HEK293T (cell line): Measurements from ENCODE around the gene RSU1.

ENCODE experiments used
- CTCF ChIA-PET: fragments of 350-600 bp; formaldehyde crosslinking; extraction: SDS; loops from one replicate; lab custom pipeline; 2021; ENCODE audit warnings: antibody characterized with exemption, inconsistent platforms; lab: Yijun Ruan, JAX
- POLR2A ChIA-PET: fragments of 350-600 bp; formaldehyde crosslinking; extraction: SDS; loops from one replicate; lab custom pipeline; 2020; ENCODE audit warnings: antibody characterized with exemption, inconsistent platforms; lab: Yijun Ruan, JAX
- DNase-seq: peaks from one replicate; pipeline ENCODE4 v3.0.0; 2012; ENCODE audit warnings: mixed read lengths; ENCODE audit errors: extremely low spot score
- ARNT ChIP-seq: fragments of 450-650 bp; IDR thresholded peaks from 2 replicates; pipeline ENCODE4 v1.6.1; 2017; ENCODE audit warnings: mild to moderate bottlenecking
- BHLHE40 ChIP-seq: fragments of 450-650 bp; IDR thresholded peaks from 2 replicates; pipeline ENCODE4 v1.6.1; 2016; ENCODE audit warnings: mild to moderate bottlenecking, moderate library complexity, borderline replicate concordance
- CTBP1 ChIP-seq: fragments of 450-650 bp; IDR thresholded peaks from 2 replicates; pipeline ENCODE4 v1.6.1; 2016; ENCODE audit warnings: borderline replicate concordance
- ELF4 ChIP-seq: fragments of 450-650 bp; IDR thresholded peaks from 2 replicates; pipeline ENCODE4 v1.6.1; 2017; ENCODE audit warnings: antibody characterized with exemption
- FOXA1 ChIP-seq: fragments of 450-650 bp; IDR thresholded peaks from 2 replicates; pipeline ENCODE4 v1.6.1; 2016; ENCODE audit warnings: mild to moderate bottlenecking
- FOXK2 ChIP-seq: fragments of 450-650 bp; IDR thresholded peaks from 2 replicates; pipeline ENCODE4 v1.6.1; 2016; ENCODE audit warnings: mild to moderate bottlenecking
- FOXM1 ChIP-seq: fragments of 450-650 bp; IDR thresholded peaks from 2 replicates; pipeline ENCODE4 v1.6.1; 2017; ENCODE audit warnings: mild to moderate bottlenecking, borderline replicate concordance
- HDGF ChIP-seq: fragments of 450-650 bp; IDR thresholded peaks from 2 replicates; pipeline ENCODE4 v1.6.1; 2017; ENCODE audit warnings: antibody characterized with exemption, borderline replicate concordance
- L3MBTL2 ChIP-seq: fragments of 450-650 bp; conservative IDR thresholded peaks from 2 replicates; pipeline ENCODE4 v1.6.1; 2016; ENCODE audit warnings: mild to moderate bottlenecking
- LEF1 ChIP-seq: fragments of 450-650 bp; IDR thresholded peaks from 2 replicates; pipeline ENCODE4 v1.6.1; 2017; ENCODE audit warnings: mild to moderate bottlenecking, borderline replicate concordance
- NFRKB ChIP-seq: fragments of 450-650 bp; IDR thresholded peaks from 2 replicates; pipeline ENCODE4 v1.6.1; 2016; ENCODE audit warnings: mild to moderate bottlenecking, moderate library complexity
- SP1 ChIP-seq: fragments of 450-650 bp; IDR thresholded peaks from 2 replicates; pipeline ENCODE4 v1.6.1; 2017
- SUZ12 ChIP-seq: fragments of 450-650 bp; IDR thresholded peaks from 2 replicates; pipeline ENCODE4 v1.6.1; 2016; ENCODE audit warnings: mild to moderate bottlenecking
- TARDBP ChIP-seq: fragments of 450-650 bp; IDR thresholded peaks from 2 replicates; pipeline ENCODE4 v1.6.1; 2016
- ZNF384 ChIP-seq: fragments of 450-650 bp; IDR thresholded peaks from 2 replicates; pipeline ENCODE4 v1.6.1; 2016
- TF ChIP-seq, protein P1 (sequence below): fragments of 450-650 bp; IDR thresholded peaks from 2 replicates; pipeline ENCODE4 v1.6.1; 2016

Gene RSU1

DNA sequence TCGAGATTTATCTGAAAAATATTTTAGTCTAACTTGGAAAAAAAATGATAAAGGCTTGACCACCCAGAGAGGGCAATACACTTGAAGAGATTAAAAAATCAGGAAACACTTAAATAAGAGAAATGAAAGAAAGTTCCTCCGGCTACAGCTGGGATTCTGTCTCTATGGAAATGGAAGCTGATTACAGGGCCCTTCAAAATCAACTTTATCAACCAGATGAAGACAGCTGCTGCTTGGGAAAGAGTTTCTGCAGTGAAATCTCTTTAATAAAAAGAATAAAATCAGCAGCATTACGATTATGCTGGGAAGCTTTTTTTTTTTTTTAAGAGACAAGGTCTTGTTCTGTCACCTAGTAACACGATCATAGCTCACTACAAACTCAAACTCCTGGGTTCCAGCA lies 4.5 kb downstream of the RSU1 start:
- no peak for TF ChIP-seq NFRKB
- TF ChIP-seq ZNF384, result no peak
- no peak for TF ChIP-seq BHLHE40
- no peak for TF ChIP-seq TARDBP
- TF ChIP-seq FOXK2, result no peak
- no peak for TF ChIP-seq SUZ12
- TF ChIP-seq LEF1, result no peak
- no peak for TF ChIP-seq FOXA1
- TF ChIP-seq HDGF, result no peak
- no peak for TF ChIP-seq CTBP1
- TF ChIP-seq ELF4, result no peak
- TF ChIP-seq SP1, result no peak
- no peak for TF ChIP-seq ARNT
- TF ChIP-seq, protein P1, sequence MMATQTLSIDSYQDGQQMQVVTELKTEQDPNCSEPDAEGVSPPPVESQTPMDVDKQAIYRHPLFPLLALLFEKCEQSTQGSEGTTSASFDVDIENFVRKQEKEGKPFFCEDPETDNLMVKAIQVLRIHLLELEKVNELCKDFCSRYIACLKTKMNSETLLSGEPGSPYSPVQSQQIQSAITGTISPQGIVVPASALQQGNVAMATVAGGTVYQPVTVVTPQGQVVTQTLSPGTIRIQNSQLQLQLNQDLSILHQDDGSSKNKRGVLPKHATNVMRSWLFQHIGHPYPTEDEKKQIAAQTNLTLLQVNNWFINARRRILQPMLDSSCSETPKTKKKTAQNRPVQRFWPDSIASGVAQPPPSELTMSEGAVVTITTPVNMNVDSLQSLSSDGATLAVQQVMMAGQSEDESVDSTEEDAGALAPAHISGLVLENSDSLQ, result no peak
- POLR2A ChIA-PET, result no interaction called here
- CTCF ChIA-PET, result interaction anchor here (0.6 to 0.7 kb wide), 2 partner anchors 131 to 910 kb away, joined by 3 to 4 read pairs; no protein-coding TSS in a partner anchor
- no peak for DNase-seq

DNA sequence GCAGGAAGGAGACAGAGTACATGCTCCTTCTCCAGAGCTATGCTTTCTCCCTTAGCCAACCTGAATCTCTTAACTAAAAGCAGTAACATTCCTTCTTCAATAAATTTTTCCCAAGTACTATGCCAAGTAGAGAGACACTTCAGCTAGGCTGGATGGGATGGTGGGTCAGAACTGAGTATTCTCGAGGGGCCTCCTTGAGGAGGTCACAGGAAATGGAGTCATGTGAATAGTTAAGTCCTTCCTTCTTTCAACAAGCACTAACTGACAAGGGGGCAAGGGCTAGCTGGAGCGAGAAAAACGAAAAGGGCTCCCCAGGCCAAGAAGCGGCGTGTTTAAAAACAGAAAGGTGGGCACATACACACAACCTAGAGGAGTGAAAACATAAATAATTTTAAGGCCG lies 5.5 kb downstream of the RSU1 start:
- CTCF ChIA-PET, result no interaction called here

DNA sequence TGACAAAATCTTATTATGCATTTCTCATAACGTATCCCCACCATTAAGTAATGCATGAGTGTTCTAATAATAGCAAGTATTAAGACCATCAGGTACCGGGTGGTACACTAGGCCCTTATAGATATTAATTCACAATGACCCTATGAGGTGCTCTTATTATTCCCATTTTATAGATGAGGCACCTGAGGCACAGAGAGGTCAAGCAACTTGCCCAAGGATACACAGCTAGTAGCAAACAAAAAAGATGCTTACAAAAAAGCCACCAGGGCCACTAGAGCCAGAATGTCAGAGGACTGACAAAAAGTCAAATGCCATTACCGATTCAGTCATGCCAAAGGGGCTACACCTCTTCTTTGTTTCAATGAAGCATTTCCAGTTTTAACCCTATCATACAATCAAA lies 5.9 kb downstream of the RSU1 start:
- TF ChIP-seq ZNF384, result no peak
- no peak for TF ChIP-seq BHLHE40
- no peak for TF ChIP-seq TARDBP
- TF ChIP-seq ELF4, result no peak
- no peak for TF ChIP-seq ARNT
- TF ChIP-seq LEF1, result no peak
- no peak for TF ChIP-seq FOXK2
- TF ChIP-seq SUZ12, result no peak
- TF ChIP-seq FOXM1, result no peak
- no peak for TF ChIP-seq HDGF
- no peak for TF ChIP-seq L3MBTL2
- no peak for TF ChIP-seq FOXA1
- no peak for TF ChIP-seq NFRKB
- TF ChIP-seq, protein P1, result no peak
- no peak for TF ChIP-seq CTBP1
- TF ChIP-seq SP1, result no peak
- no peak for DNase-seq
- CTCF ChIA-PET, result no interaction called here
- POLR2A ChIA-PET, result no interaction called here

More for the DNA sequence above, 5.5 kb downstream of the RSU1 start:
- POLR2A ChIA-PET, result no interaction called here
- DNase-seq, result no peak
- TF ChIP-seq LEF1 (no peak), CTBP1 (no peak), ZNF384 (no peak), HDGF (no peak), ARNT (no peak), ELF4 (no peak), NFRKB (no peak), SP1 (no peak), SUZ12 (no peak), L3MBTL2 (no peak), FOXK2 (no peak), FOXM1 (no peak)

DNA sequence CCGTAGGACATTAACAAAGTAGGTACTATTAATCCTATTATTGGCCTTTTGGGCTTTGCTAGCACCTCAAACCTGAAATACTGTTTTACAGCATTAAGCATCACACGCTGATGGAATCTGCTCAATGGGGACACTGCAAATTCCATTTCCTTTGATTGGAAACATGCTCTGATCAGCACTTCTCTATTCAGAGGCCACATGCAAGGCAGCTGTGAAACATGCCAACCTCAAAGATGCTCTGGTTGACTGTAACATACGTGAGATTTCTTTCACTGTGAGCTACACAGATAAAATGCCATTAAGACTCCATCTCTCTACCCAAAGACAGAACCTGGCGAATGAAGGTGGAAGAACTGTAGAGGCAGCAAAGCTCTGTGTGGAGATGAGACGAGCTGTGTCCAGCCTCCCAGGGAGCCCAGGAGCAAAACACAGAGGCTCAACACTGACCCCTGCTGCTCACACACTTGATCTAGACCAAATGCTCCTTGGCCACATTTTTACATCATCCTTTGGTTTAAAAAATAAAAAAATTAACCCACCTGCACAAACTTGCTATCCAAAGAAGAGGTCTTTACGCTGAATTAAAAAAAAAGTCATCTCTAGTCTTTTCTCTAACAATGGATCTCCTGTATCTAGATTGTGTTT lies 8.0 kb downstream of the RSU1 start:
- CTCF ChIA-PET, result interaction anchor here (0.6 kb wide), 1 partner anchor 183 kb away, joined by 3 read pairs; no protein-coding TSS in a partner anchor
- DNase-seq, result peak; percentile 66

DNA sequence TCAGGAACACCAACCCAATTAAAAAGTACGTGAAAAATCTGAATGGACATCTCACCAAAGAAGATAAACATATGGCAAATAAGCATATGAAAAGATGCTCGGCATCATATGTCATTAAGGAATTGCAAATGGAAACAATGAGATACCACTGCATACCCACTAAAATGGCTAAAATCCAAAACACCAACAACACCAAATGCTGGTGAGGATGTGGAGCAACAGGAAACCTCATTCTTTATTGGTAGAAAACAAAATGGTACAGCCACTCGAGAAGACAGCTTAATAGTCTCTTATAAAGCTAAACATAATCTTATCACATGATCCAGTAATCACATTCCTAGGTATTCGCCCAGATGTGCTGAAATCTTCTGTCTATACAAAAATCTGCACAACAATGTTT lies 13.1 kb downstream of the RSU1 start:
- CTCF ChIA-PET, result interaction anchor here (0.7 kb wide), 1 partner anchor 85 kb away, joined by 3 read pairs; no protein-coding TSS in a partner anchor
- TF ChIP-seq LEF1 (no peak), L3MBTL2 (no peak), FOXM1 (no peak), ARNT (no peak), ZNF384 (no peak), CTBP1 (no peak), TARDBP (no peak), SUZ12 (no peak)
- DNase-seq, result no peak
- POLR2A ChIA-PET, result no interaction called here

More for the DNA sequence above, 8.0 kb downstream of the RSU1 start:
- POLR2A ChIA-PET, result interaction anchor here (1.1 kb wide), 1 partner anchor 8 kb away, joined by 3 read pairs; the partner anchor contains the start of gene RSU1
- TF ChIP-seq BHLHE40 (no peak), TARDBP (no peak), FOXA1 (no peak), SUZ12 (no peak), ZNF384 (no peak), NFRKB (no peak), FOXK2 (no peak), CTBP1 (no peak), ELF4 (no peak), SP1 (no peak), LEF1 (no peak), FOXM1 (no peak), ARNT (no peak), L3MBTL2 (no peak), HDGF (no peak)
- TF ChIP-seq, protein P1, result no peak

DNA sequence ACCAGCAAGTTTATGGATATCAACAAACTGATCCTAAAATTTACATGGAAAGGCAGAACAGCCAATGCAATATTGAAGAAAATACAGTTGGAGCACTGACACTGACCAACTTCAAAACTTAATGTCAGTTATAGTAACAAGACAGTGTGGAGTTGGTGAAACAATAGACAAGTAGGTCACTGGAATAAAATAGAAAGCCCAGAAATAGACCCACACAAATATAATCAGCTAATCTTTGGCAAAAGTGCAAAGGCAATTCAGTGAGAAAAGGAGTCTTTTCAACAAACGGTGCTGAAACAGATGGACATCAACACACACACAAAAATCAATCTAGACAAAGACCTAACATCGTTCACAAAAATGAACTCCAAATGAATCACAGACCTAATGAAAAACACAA lies 13.8 kb downstream of the RSU1 start:
- TF ChIP-seq L3MBTL2 (no peak), ZNF384 (no peak), LEF1 (no peak), ELF4 (no peak), FOXK2 (no peak), FOXA1 (no peak), HDGF (no peak), NFRKB (no peak), BHLHE40 (no peak), TARDBP (no peak), FOXM1 (no peak), SP1 (no peak)
- TF ChIP-seq, protein P1, result no peak
- POLR2A ChIA-PET, result no interaction called here
- no peak for DNase-seq
- CTCF ChIA-PET, result no interaction called here
